KG1 (cell line): ENCODE measurements around the gene ANGPTL2.

Experiments used
- DNase-seq: peaks from one replicate; lab custom pipeline; 2025; lab: John Stamatoyannopoulos, UW

The ANGPTL2 gene

DNA sequence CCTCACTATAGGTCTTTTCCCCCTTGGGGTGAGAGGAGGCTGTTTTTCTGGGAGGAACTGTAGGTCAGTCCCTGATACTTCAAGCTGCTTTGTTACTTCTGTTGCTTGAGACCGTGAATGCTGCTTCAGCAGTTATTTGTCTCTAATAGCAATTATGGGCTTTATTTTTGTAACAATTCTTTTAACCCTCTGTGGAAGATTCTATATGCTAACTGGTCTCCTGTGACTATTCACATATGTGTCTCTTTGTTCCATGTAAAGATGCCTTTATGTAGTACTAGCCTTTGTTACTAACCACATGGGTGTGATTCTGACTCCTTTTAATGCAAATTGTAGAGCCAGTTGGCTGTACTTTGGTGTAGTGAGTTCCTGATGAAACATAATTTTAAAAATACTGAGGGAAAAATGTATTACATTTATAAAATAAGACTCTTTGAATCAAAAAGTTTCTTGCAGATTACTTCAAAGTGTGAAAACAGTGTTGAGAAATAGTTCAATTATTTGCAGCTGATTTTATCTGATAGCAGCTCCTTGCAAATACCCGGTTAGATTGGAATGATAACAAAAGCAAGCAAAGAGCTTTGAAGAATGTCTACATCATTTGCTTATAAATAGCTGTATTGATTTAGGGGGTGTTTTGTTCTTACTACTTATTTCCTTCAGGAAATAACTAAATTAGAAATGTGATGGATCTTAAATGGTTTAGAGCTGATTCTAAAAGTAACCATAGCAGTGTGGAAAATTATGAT lies 46.6 kb downstream of the ANGPTL2 start:
- DNase-seq = no peak

DNA sequence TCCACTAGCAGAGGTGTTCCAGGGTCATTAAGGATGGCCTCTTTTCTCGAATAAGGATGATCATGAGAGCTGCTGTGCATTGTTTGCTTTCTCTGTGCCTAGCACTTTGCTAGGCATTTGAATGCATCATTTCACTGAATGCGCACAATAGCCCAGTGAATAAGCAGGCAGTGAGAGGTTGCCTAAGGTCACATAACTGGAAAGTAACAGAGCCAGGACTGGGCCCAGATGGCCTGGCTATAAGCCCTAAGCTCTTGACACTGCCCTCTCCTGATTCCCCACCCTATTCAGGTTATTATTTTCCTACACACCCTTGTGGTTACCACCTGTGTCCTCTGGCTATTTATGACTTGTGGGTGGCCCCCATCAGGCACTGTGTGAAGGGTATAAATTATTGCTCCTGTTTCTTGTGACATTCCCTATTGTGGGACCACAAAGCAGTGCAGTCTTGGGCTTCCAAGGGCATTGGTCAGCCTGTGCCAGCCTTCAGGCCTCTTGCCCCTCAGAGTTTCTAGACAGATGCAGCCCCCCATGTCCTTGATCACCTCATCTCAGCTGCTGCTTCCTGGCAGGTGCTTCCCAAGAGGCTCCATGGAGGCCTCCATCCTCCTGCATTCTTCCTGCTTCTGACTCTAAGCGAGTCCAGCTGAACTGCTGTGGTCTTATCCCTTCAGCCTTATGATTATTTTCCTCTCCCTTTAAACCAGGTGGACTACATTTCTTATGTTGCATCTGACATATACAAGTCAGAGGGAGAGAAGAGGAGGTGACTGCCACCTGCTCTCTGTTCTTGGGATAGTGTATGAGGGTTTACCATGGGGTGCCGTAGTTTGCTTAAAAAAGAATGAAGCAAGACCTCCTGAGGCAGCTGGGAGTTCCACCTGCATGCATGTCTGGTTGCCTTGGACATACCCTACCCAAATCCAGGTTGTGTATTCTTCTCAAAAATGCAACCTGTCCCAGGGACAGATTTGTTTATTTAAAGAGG lies 47.6 kb downstream of the ANGPTL2 start:
- DNase-seq = no peak

DNA sequence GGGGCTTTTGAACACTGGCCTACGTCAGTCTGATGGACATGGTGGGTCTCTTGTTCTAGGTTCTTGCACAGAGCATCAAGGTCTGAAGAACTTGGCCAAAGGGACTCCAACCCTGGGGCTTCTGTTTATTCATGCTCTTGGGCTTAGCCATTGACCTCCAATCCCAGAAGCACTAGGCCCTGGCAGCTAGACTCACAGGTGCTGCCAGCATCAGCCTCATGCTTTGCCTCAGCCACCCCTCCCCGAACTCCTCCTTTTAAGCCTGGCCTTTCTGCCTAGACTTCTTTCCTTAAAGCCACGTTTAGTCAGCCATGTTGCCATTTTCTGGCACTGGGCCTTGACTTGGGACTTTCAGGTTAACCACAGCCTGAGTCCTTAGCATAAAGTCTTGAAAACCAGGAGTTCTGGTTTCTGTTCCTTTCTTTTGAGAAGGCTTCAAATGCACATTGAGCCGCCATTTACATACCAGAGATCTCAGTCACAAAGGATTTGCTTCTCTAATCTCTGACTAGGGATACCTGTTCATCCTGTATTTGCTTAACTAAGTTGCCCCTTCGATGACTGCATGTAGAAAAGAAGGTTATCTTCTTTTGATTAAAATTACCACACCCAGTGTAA lies 54.7 kb downstream of the ANGPTL2 start:
- no peak for DNase-seq

DNA sequence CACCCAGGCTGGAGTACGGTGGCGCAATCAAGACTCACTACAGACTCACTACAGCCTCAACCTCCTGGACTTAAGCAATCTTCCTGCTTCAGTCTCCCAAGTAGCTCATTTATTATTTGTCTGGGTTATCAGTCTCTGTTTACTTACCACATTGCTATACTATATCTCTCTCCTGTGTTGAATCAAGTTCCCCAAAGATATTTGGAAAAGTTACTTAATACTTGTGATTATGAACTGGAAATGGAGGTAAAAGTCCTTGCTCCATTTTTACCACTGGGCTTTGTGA lies 55.6 kb downstream of the ANGPTL2 start:
- no peak for DNase-seq

DNA sequence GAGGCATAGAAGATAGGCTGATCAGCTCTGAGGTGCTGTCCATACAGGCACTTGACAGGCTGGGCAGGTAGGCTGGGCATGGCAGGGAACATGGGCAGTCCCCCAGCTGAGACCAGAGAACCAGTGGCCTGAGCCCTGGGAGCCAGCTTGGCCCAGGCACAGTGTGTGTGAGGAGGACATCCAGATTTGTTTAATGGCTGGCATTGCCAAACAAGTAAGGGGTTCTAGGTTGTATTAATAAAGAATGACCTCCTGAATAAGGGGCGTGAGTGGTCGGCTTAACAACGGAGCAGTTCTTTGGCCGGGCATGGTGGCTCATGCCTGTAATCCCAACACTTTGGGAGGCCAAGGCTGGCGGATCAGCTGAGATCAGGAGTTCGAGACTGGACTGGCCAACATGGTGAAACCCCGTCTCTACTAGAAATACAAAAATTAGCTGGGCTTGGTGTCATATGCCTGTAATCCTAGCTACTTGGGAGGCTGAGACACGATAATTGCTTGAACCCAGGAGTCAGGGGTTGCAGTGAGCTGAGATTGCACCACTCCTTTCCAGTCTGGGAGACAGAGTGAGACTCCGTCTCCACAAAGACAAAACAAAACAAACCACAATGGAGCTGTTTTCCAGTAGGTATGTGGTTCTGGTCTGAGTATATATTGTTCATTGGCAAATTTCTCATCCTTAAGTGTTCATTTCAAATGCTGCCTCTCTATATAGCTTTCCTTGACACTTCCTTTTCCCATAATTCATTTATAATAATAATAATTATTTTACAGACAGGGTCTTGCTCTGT lies 56.2 kb downstream of the ANGPTL2 start:
- DNase-seq = no peak

DNA sequence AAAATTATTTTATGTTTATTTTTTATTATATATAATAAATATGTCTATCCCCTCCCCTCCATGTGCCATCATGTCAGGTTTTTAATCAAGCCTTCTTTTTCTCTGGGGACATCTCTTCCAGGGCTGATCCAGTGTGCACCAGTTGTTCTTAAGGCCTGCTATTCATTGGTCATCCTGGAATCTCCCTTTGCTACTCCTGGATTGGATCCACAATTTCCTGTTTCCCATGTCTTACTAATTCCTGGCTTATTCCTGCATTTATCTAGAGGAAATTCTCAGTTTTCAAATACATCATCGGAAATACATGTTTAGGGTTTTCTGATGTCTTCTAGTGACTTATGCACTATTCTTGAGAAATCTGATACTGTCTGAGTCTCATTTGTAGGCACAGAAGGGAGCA lies 56.8 kb downstream of the ANGPTL2 start:
- no peak for DNase-seq

DNA sequence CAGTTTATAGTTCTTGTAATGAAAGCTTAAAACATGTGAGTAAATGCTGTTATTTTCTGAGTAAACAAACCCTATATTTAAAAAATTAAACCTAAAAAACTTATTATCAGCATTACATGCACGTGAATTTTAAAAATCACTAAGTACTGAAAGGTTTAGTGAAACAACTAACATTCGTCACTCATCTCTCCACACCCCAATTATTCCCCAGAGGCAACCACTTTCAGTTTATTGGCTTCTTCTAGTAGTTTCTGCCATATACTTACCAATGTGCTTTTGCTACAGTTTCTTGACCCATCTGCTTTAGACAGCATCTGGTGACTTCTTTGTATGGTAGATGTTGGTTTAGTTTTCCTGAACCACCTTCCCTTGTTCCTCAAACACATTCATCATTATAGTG lies 58.1 kb downstream of the ANGPTL2 start:
- DNase-seq = no peak

DNA sequence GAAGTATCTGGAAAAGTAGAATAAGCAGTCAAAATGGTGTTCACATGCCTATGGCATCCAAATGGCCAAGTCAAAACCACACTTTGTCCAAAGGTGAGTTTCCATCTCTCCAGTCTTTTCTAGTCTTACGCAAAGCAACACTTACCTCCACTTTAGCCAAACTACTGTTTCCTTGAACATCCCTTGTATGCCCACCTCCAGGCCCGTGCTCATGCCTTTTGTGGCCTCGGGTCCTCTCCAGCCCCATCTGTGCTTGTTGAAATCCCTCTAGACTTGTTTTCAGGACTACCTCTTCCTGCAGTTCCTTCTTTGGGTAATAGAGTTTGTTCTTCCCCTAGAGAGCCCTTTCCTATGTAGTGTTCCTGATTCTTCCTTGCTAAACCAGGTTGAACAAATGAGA lies 61.0 kb downstream of the ANGPTL2 start:
- DNase-seq = no peak

DNA sequence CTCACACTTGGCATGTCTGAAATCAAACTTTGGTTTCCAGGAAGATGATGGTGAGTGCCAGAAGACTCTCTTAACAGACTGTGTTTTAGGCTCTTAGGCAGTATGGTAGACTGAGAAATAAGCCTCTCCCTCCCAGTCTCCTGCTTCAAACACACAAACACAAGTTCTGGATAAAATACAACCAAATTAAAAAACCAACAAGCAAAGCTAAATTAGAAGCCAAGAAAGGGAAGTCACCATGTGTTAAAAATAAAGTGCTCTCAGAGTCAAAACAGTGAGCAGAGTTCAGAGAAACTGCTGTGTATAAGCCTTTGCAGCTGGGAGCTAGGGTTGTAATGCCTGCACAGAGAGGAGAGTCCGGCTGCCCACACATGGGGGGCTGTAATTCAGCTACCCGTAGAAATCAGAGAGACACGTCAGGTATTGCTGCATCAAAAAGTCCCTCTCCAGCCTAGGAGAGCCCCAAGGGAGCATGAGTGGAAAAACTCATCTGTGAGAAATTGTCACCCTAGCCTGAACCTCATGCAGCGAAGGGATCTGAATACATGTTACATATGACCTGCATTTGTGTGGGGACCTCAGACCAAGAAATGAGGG lies 62.6 kb downstream of the ANGPTL2 start:
- no peak for DNase-seq

DNA sequence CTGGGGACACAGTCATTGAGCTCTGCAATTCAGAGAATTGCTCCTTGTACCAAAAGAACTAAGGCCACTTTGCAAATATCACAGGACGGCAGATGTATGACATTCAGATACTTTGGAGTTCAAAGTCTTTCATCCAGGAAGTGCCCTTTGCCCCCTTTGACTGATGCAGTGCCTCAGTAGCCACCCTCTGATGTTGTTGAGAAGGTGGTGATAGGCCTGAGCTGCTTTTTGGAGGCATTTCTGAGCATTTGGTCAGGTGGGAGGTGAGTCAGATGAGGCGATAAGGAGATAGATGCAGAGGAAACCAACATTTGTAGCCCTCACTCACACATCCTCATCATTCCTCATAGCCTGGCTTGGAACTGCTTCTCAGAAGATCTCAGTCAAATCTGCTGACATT lies 63.4 kb downstream of the ANGPTL2 start:
- no peak for DNase-seq

DNA sequence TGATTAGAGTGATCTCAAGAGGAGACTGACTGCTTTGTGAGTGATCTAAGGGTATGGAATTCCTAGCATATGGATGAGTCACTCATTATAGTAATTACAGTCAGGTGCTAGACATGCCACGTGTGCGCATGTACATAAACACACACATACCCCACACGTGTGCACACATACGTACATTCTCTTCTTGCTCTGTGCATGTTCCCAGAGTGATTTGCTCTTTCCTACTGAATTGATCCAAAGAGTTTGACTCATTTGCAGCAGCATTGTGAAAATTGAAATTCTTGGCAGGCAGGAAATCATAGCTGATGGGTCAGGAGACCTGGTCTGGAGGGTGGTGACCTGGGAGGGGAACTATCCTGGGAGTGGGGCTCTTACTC lies 63.8 kb downstream of the ANGPTL2 start:
- DNase-seq = no peak

DNA sequence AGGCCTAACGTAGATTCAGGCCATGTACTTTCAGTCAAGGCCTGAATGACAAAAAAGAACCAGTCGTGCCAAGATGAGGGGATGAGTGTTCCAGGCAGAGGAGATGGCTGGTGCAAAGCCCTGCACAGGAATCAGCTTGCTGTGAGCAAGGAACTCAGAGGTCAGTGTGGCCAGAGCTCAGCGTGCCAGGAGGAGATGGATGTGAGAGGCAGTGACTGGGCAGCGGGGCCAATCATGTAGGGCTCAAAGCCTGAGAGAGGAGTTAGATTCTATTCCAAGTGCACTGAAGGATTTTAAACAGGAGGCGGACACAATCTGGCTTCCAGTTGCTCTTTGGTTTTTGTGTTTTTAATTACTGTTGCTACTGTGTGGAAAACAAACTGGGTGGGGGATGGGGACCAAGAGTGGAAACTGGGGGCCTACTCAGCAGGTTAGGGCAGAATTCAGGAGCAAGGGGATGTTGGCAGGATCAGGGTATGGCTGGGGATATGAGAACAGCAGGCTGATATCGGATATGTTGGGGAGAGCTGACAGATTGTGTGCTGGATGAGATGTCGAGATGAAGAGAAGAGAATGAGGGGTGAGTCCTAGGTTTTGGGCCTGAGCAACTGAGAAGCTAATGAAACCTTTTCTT lies 64.3 kb downstream of the ANGPTL2 start:
- DNase-seq = no peak

DNA sequence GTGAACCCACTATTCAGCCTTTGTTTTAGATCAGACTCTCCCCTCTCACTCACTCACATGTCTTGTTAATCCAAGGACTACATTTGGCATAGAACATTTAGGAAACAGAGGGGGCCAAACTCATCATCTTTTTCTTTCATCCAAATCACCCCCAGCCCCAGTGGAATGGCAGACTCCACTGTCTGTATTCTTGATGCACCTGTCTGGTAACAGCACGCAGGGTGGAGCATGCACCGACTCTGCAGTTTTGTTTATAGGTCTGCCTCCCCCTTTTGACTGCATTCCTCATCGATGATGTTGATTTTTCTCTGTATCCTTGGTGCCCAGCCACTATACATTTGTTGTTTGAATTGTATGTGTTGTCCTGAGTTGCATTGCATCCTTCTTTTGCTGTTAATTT lies 66.0 kb downstream of the ANGPTL2 start:
- DNase-seq = no peak

DNA sequence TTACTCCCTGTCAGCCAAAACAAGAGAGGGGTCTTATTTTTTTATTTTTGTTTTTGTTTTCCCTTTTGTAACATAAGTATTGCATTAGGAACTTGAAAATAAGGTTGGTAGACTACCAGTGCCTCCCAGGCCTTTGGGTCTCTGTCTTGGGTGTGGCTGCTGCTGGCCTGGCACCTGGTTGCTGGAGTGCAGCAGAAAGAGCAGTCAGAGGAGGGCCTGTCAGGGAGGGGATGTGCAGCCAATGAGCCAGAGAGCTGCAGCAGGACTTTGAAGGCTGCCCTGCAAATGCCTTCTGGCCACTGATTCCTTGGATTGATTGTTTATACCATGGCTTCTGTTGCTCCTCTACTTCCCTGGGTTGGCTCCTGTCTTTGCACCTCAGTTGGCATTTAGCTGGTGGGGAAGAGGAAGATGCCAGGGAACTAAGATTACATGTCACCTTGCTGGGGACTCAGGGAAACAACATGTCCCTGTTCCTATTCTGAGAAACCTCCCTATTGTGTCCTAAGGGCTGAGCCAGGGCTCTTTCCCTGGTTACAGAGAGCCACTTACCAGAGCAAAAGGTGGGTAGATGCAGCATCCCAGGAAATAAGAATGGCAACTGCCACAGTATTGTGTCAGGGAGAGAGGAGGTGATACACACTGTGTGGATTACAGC lies 66.6 kb downstream of the ANGPTL2 start:
- no peak for DNase-seq

DNA sequence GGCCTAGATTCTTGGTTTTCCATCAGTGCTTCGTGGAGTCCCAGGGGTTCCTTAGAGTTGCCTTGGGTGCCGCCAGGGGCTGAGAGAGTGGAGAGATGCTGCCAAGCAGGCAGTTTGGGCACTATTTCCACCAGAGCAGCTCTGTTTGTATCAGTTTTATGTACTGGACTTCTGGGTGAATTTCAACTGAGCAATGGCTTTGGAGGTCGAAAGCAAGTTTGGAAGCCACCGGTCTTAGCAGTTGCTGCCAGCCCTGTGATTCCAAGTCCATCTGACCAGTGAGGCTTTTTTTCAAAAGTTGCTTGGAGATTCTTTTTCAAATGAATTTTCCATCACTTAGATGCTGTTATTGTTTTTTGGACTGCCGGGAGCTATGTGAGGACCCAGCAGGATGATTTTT lies 68.5 kb downstream of the ANGPTL2 start:
- no peak for DNase-seq

DNA sequence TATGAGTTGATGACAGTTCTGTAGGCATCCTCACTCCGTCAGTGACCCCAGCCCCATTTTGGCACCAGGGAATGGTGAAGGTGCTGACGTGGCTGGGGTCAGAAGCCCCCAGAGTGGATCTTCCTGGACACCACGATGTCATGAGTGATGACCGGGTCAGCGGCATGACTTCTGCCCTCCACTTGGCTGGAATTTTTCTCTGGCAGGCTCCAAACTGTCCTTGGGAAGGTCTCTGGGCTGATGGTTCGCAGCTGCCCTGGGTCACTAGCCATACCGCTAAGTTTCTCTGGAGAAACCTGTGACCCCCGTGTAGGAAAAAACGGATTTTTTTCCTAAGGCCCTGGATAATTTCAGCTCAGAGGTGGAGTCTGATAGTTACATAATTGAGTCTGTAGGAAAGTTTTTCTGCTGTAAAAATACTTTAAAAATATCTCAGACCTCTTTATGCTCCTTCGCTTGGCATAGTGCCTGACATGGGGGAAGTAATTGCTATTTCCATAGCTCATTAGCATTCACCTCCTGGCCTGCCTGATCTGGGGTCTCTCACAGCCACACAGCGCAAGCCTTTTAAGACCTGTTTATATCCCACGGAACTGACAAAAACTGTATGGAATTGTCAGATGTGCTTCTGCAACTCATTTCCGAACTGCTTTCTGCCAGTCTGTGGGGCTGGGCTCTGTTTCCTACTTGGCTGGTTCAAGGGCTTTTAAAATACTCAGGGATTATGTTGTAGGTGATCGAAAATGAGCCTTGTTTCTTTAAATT lies 69.2 kb downstream of the ANGPTL2 start:
- no peak for DNase-seq

DNA sequence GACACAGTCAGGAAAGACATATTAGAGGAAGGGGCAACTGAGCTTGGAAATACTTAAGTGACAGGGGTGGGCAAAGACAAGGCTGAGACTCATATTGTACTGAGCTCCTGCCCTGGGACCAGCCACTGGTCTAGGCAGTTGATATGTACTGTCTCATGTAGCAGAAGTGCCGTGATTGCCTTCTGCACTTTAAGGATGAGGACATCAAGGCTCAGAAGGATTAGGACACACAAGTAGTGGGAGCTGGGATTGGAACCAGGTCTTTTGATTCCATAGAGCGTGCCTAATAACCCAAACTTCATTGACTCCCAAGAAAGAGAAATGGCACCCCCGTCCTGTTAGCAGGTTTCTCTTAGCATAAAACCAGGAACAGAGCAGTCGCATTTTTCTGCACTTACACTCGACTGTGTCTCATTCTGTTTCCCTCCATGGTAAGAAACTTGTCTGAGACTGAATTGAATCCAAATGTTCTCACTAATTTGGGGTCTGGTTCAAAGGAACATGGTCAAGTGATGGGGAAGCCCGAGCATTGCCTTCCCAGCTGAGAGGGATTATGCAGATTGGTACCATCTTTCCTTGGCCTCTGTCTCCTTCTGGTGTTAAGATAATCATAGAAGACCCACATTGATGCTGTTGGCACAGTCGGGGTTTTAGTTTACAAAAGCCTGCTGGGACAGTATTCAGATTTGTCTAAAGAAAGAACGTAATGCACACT lies 70.4 kb downstream of the ANGPTL2 start:
- no peak for DNase-seq

DNA sequence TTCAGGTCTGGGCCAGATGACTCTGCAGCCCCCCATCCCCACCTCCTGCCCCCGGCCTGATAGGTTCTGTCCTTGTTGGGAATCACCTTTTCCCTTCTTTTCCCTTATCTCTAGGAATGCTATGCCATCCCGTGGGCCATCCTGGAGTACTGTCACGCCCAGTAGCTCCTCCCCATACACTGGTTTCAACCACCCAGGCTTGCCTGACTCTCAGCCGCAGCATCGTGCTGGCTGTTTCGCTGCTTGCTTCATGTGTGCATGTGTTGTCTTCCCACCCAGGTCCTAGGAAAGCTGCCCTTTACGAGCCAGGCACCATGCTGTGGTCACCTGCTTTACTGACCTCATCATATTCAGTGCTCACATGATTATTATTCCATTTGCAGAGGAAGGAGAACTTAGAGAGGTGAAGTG lies 71.8 kb downstream of the ANGPTL2 start:
- DNase-seq = no peak

DNA sequence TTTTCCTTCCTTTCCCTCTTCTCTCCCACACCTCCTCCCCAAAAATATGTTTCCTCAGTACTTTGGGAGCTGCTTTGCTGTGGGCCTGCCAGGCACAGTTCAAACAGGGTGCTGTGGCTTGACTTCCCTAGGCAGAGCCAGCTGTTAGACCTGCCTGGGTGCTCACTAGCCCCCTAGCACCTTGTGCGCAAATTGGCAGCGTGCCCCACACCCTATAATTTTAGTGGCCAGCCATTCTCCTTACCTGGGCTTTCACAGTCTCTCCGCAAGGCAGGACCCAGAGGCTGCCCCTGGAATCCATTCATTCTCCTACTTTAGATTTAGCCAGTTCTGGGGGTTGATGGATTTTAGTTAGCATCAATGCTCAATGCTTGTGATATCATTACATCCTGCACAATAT lies 72.3 kb downstream of the ANGPTL2 start:
- no peak for DNase-seq
